IPS-18c (cell line): ENCODE measurements around the gene TMEM208.
A peak's percentile ranks its signal among the peaks of the same experiment; 100 is the strongest.

Experiments
- H3K4me3 ChIP-seq: 2 replicates; pipeline ENCODE4 v1.7.0; 2013; ENCODE audit warnings: low read depth, mild to moderate bottlenecking, low read length, moderate library complexity; ENCODE audit not compliant: insufficient read depth
- H3K9me3 ChIP-seq: one replicate; pipeline ENCODE4 v1.6.1; 2013; ENCODE audit warnings: mild to moderate bottlenecking, low read length, moderate library complexity; ENCODE audit not compliant: control insufficient read depth, insufficient read depth

Gene TMEM208

GRCh38 chr16:67277294-67277998, 50.5 kb downstream of the TMEM208 start:
- H3K9me3 ChIP-seq = no peaks in the 10 kb centered on the region
- no peak overlapping the region for H3K4me3 ChIP-seq

GRCh38 chr16:67277999-67278772, 51.3 kb downstream of the TMEM208 start:
- peak overlapping the region; percentile 65 for H3K4me3 ChIP-seq
- no peaks in the 10 kb centered on the region for H3K9me3 ChIP-seq
